OCI-LY7 (cell line): ENCODE measurements around the gene KCNA3. TPM values are rescaled to one million over a fixed set of nuclear protein-coding genes. Genes with fewer than 3 reads are reported as not detected.
A peak's percentile ranks its signal among the peaks of the same experiment; 100 is the strongest.

Experiments
- BruUV-seq: library from RNA; stranded (reverse); fragments of 400-500 nt; replicated peaks from 2 replicates; lab custom pipeline; 2021; lab: Mats Ljungman, UMichigan
- CTCF ChIA-PET: fragments of 300-600 bp; sonication (Branson Sonifier 250); formaldehyde crosslinking; loops from one replicate; lab custom pipeline; 2022; ENCODE audit warnings: antibody characterized with exemption; ENCODE audit not compliant: unreplicated experiment; lab: Charles Lee
- POLR2A ChIA-PET: fragments of 300-600 bp; sonication (Branson Sonifier 250); formaldehyde crosslinking; loops from one replicate; lab custom pipeline; 2022; ENCODE audit warnings: antibody characterized with exemption; lab: Charles Lee
- DNase-seq: peaks from one replicate; pipeline ENCODE4 v3.0.0-alpha.2; 2015; ENCODE audit warnings: low spot score
- H2AFZ ChIP-seq: fragments of 200-600 bp; sonication (generic), shearing (Covaris generic); 2 replicates; pipeline ENCODE4 v1.6.1; 2014; ENCODE audit warnings: mild to moderate bottlenecking, antibody characterized with exemption, low read length, moderate library complexity
- H3K27ac ChIP-seq: fragments of 200-600 bp; sonication (generic); 2 replicates; pipeline ENCODE4 v1.5.1; 2014; ENCODE audit warnings: mixed run types, low read depth, mild to moderate bottlenecking, moderate library complexity, low read length, inconsistent platforms; ENCODE audit not compliant: poor library complexity, severe bottlenecking
- H3K36me3 ChIP-seq: fragments of 200-600 bp; sonication (generic); 2 replicates; pipeline ENCODE4 v1.6.1; 2014; ENCODE audit warnings: mild to moderate bottlenecking, antibody characterized with exemption, low read length, moderate library complexity, mixed read lengths; ENCODE audit not compliant: insufficient read depth
- H3K4me1 ChIP-seq: fragments of 200-600 bp; sonication (generic); 2 replicates; pipeline ENCODE4 v1.5.1; 2014; ENCODE audit warnings: mild to moderate bottlenecking, low read length; ENCODE audit not compliant: insufficient read depth, poor library complexity, severe bottlenecking
- H3K4me2 ChIP-seq: fragments of 200-600 bp; sonication (generic); 2 replicates; pipeline ENCODE4 v1.6.1; 2014; ENCODE audit warnings: mild to moderate bottlenecking, low read length
- H3K4me3 ChIP-seq: fragments of 200-600 bp; sonication (generic); 2 replicates; pipeline ENCODE4 v1.5.1; 2014; ENCODE audit warnings: mild to moderate bottlenecking, low read depth, low read length; ENCODE audit not compliant: poor library complexity, severe bottlenecking
- H3K79me2 ChIP-seq: fragments of 200-600 bp; sonication (generic); 2 replicates; pipeline ENCODE4 v1.6.1; 2016; ENCODE audit warnings: low read depth, mild to moderate bottlenecking, low read length, moderate library complexity, mixed read lengths; ENCODE audit not compliant: insufficient read depth
- H3K9me2 ChIP-seq: fragments of 200-600 bp; sonication (generic); 2 replicates; pipeline ENCODE4 v1.6.1; 2016; ENCODE audit warnings: mild to moderate bottlenecking, low read length, mixed read lengths; ENCODE audit not compliant: insufficient read depth
- H3K9me3 ChIP-seq: fragments of 200-600 bp; sonication (generic); 2 replicates; pipeline ENCODE4 v1.6.1; 2014; ENCODE audit warnings: mild to moderate bottlenecking, mixed run types, low read length, mixed read lengths
- H4K20me1 ChIP-seq: fragments of 200-600 bp; sonication (generic); 2 replicates; pipeline ENCODE4 v1.6.1; 2014; ENCODE audit warnings: mild to moderate bottlenecking, antibody characterized with exemption, low read length, moderate library complexity, mixed read lengths; ENCODE audit not compliant: insufficient read depth
- EZH2phosphoT487 ChIP-seq: fragments of 200-600 bp; sonication (generic); IDR thresholded peaks from 2 replicates; pipeline ENCODE4 v1.6.1; 2018; ENCODE audit warnings: low read depth, borderline replicate concordance, mild to moderate bottlenecking, mixed run types, antibody characterized with exemption, low read length, moderate library complexity, mixed read lengths
- intact Hi-C: fragments of 100-400 bp; cut with micrococcal nuclease; formaldehyde crosslinking; loops from one replicate; pipeline ENCODE4 v1.10.0; 2022; ENCODE audit not compliant: unreplicated experiment
- total RNA-seq, 2 experiments: library from RNA; depleted of rRNA in 1 of 2; stranded (reverse); fragments of >200 nt in 1 of 2; shearing (Covaris generic) in 1 of 2; gene quantifications; 2 replicates each; pipeline ENCODE4 v1.2.3, GENCODE V29; 2014 to 2022
- TF ChIP-seq, protein P1 (sequence below): fragments of 200-600 bp; sonication (generic); conservative IDR thresholded peaks from 2 replicates; pipeline ENCODE4 v1.5.1; 2014; ENCODE audit warnings: mild to moderate bottlenecking, antibody characterized with exemption, low read length, moderate library complexity, mixed read lengths

The KCNA3 gene
- total RNA-seq, 2 experiments from 2014 or later = 43.6 to 58.0 TPM

DNA sequence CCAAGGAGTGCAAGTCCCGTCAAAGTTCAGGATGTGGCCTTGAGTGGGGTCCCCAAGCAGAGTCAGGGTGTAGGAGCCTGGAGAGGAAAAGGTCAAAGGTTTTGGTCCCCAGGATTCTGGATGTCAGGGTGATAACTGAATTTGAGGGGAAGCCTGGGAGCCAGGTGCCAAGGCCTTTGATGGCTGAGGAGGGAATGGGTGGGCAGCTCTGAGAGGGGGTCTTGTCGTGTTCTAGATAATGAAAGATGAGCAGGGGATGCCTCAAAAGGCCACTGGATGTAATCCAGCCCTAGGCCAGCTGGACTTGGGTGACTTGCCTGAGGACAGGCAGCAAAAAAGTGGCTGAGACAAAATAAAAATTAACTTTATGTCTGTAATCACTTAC, 41.1 kb downstream of the KCNA3 start:
- Histone ChIP-seq H2AFZ (no peak overlapping the region), H3K4me2 (peak overlapping the region; percentile 71), H3K4me3 (no peak overlapping the region), H3K79me2 (no peaks in the 10 kb centered on the region), H3K9me2 (no peaks in the 10 kb centered on the region), H3K9me3 (no peaks in the 10 kb centered on the region), H3K4me1 (peaks cover 96% of the 10 kb centered on the region), H3K36me3 (no peaks in the 10 kb centered on the region), H3K27ac (peak overlapping the region; percentile 94), H4K20me1 (no peaks in the 10 kb centered on the region)
- intact Hi-C loops = loop anchor here (5.0 to 10.0 kb wide), 2 partner anchors 584 to 1121 kb away; partner anchors contain the start of gene DDX20
- DNase-seq = no peak
- TF ChIP-seq, protein P1, sequence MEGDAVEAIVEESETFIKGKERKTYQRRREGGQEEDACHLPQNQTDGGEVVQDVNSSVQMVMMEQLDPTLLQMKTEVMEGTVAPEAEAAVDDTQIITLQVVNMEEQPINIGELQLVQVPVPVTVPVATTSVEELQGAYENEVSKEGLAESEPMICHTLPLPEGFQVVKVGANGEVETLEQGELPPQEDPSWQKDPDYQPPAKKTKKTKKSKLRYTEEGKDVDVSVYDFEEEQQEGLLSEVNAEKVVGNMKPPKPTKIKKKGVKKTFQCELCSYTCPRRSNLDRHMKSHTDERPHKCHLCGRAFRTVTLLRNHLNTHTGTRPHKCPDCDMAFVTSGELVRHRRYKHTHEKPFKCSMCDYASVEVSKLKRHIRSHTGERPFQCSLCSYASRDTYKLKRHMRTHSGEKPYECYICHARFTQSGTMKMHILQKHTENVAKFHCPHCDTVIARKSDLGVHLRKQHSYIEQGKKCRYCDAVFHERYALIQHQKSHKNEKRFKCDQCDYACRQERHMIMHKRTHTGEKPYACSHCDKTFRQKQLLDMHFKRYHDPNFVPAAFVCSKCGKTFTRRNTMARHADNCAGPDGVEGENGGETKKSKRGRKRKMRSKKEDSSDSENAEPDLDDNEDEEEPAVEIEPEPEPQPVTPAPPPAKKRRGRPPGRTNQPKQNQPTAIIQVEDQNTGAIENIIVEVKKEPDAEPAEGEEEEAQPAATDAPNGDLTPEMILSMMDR = no peak
- TF ChIP-seq EZH2phosphoT487 = no peak
- CTCF ChIA-PET = interaction anchor here (1.6 kb wide), 1 partner anchor 133 kb away, joined by 3 read pairs; no protein-coding TSS in a partner anchor
- no TSS peak for BruUV-seq
- POLR2A ChIA-PET = interaction anchor here (0.6 to 7.5 kb wide), 3 partner anchors 15 to 560 kb away, joined by 3 to 86 read pairs (median 13); no protein-coding TSS in a partner anchor

DNA sequence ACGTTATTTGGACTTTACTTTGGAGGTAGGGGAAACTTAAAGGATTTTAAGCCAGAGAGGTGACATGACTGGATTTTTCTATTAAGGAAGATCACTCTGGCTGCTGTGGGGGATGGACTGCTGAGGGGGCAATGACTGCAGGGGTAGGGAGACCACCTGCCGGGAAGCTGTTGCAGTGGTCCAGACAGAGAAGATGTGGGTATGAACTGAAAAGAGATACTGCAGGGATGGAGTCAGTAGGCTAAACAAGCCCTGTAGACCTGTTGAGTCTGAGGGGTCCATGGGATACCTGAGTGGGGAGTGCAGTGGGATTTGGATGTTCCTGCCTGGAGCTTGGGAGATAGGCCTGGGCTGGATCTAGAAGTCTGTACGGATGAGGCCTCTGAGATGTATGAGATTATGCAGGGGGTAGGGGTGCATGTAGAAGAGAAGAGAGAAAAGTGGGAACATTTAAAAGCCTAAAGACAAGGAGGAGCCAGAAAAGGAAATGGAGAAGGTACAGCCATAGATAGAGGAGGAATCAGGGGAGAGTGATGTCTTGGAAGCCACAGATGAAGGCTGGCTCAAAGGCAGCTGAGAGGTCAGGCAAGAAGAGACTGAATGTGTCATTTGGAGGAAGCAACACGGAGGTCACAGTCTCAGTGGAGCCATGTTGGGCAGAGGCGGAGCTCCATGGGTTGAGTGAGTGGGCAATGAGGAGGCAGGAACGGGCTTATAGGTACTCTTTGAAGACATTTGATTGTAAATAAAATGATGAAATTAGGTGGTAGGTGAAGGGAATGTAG, 42.7 kb downstream of the KCNA3 start:
- POLR2A ChIA-PET = interaction anchor here (0.8 to 1.3 kb wide), 5 partner anchors 14 to 154 kb away, joined by 3 to 6 read pairs (median 3); no protein-coding TSS in a partner anchor
- Histone ChIP-seq H3K9me2 (no peaks in the 10 kb centered on the region), H3K79me2 (no peaks in the 10 kb centered on the region), H3K4me2 (peak overlapping the region; percentile 74), H3K36me3 (no peaks in the 10 kb centered on the region), H3K27ac (peak overlapping the region; percentile 86), H2AFZ (peak overlapping the region; percentile 49; the same call in 1 of the 2 replicates), H4K20me1 (no peaks in the 10 kb centered on the region), H3K9me3 (no peaks in the 10 kb centered on the region), H3K4me1 (peaks cover 89% of the 10 kb centered on the region), H3K4me3 (peak overlapping the region; percentile 32)
- intact Hi-C loops = loop anchor here (1.0 to 10.0 kb wide), 6 partner anchors 40 to 1123 kb away; partner anchors contain the start of gene DDX20
- CTCF ChIA-PET = interaction anchor here (1.5 to 1.6 kb wide), 2 partner anchors 13 to 134 kb away, joined by 3 read pairs; no protein-coding TSS in a partner anchor
- TF ChIP-seq, protein P1 = no peak
- TF ChIP-seq EZH2phosphoT487 = no peak
- no TSS peak for BruUV-seq
- no peak for DNase-seq
